ENCODE results near the gene TMEM80.

GRCh38 chr11:702462-703461 is 7.1 kb downstream of the TMEM80 start:
- TF ChIP-seq CTCF (IDR thresholded peaks at IDR 0.05; ENCODE audit: poor library complexity), result no peak
- no peak for TF ChIP-seq EZH2 (IDR thresholded peaks at IDR 0.05; ENCODE audit: borderline replicate concordance)
- no peak for TF ChIP-seq EZH2phosphoT487 (IDR thresholded peaks at IDR 0.05; ENCODE audit: low read depth, severe bottlenecking, unreplicated experiment)

Data from hepatocyte (in vitro differentiated cells).